Activated CD4-positive, CD25-positive, alpha-beta regulatory T cell (primary cell): ENCODE measurements around the gene OFD1.
A peak's percentile ranks its signal among the peaks of the same experiment; 100 is the strongest.
"Not testable (repeated sequence)": the region's sequence is repeated elsewhere in the genome, so short reads cannot be mapped to it uniquely, and the experiment has no call there.

ENCODE experiments used
- DNase-seq, 4 experiments: peaks; one replicate each; lab custom pipeline; 2025; lab: John Stamatoyannopoulos, UW

OFD1 gene

GRCh38 chrX:13703589-13703988, 31.0 kb upstream of the OFD1 start:
- no peak for DNase-seq

GRCh38 chrX:13711141-13711540, 23.4 kb upstream of the OFD1 start:
- DNase-seq, result no peak

- no peak for DNase-seq
These were observed 18.1 kb upstream of the OFD1 start for GRCh38 chrX:13716455-13716854.

- peak in 2 of 4 experiments; percentile 2 to 11 for DNase-seq
These were observed 17.6 kb upstream of the OFD1 start for GRCh38 chrX:13716905-13717304.

GRCh38 chrX:13717700-13718472, 16.7 kb upstream of the OFD1 start:
- DNase-seq, result no peak

- peak in 1 of 4 experiments; percentile 0 for DNase-seq
These were observed 15.2 kb upstream of the OFD1 start for GRCh38 chrX:13719192-13719856.

- no peak for DNase-seq
These were observed 13.2 kb upstream of the OFD1 start for GRCh38 chrX:13721371-13721770.

- no peak for DNase-seq
These were observed 12.6 kb upstream of the OFD1 start for GRCh38 chrX:13721819-13722519.

- DNase-seq, result peak in 2 of 4 experiments; percentile 27 to 33
These were observed 9.7 kb upstream of the OFD1 start for GRCh38 chrX:13724878-13725277.

- not testable (repeated sequence) for DNase-seq
These were observed 8.0 kb upstream of the OFD1 start for GRCh38 chrX:13726583-13726982.

- not testable (repeated sequence) for DNase-seq
These were observed 4.0 kb upstream of the OFD1 start for GRCh38 chrX:13730523-13730922.

GRCh38 chrX:13732246-13733067, 2.1 kb upstream of the OFD1 start:
- DNase-seq, result no peak

- DNase-seq, result no peak
These were observed 1.0 kb upstream of the OFD1 start for GRCh38 chrX:13733506-13733905.

- no peak for DNase-seq
These were observed 7.1 kb downstream of the OFD1 start for GRCh38 chrX:13741695-13742094.

GRCh38 chrX:13742397-13743176, 8.0 kb downstream of the OFD1 start:
- peak; percentile 1 to 3 (median 3) for DNase-seq

GRCh38 chrX:13747836-13748235, 13.3 kb downstream of the OFD1 start:
- DNase-seq, result peak in 2 of 4 experiments; percentile 0 to 19

GRCh38 chrX:13748486-13748885, 13.9 kb downstream of the OFD1 start:
- no peak for DNase-seq

- DNase-seq, result no peak
These were observed 15.7 kb downstream of the OFD1 start for GRCh38 chrX:13750204-13750603.

GRCh38 chrX:13750812-13751211, 16.3 kb downstream of the OFD1 start:
- no peak for DNase-seq

GRCh38 chrX:13752141-13752540, 17.6 kb downstream of the OFD1 start:
- no peak for DNase-seq

GRCh38 chrX:13752646-13753045, 18.1 kb downstream of the OFD1 start:
- no peak for DNase-seq
